Fibroblast of lung (primary cell): ENCODE measurements around the gene C9orf72.

Experiments
- CTCF ChIP-seq, 2 donors: IDR thresholded peaks in 1 of 2; conservative IDR thresholded peaks in 1 of 2; 1 replicate in 1 of 2; 2 replicates in 1 of 2; pipeline ENCODE4 v1.5.1; 2011 to 2012; ENCODE audit warnings: low read length in 2 of 2, control low read depth in 1 of 2, inconsistent platforms in 1 of 2, low read depth in 1 of 2, mild to moderate bottlenecking in 1 of 2
- EZH2 ChIP-seq: IDR thresholded peaks from 2 replicates; pipeline ENCODE4 v1.5.1; 2012; ENCODE audit warnings: low read length, control low read depth, mild to moderate bottlenecking; ENCODE audit errors: missing control alignments

DNA sequence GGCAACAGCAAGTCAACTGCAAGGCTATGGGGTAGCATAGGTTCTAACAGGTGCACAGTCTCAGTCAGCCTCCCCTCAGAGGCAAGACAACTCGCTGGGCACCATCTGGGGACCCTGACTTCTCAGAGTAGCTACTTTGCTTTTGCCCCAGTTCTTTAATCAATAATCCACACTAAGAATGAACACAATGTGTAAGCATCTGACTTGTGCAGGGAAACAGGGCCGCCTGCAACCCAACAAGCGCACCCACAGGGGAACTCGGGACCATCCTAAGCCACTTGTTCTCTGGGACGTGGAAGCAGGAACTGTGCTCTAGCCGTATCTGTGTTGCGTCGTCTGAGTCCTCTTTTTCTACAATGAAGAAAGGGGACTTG lies 45.6 kb downstream of the C9orf72 start:
- TF ChIP-seq CTCF (conservative IDR thresholded peaks at IDR 0.05 in 1 of 2, IDR thresholded peaks at IDR 0.05 in 1 of 2; ENCODE audit: low read depth in 1 of 2, low read length in 2 of 2) (no peak), EZH2 (peak; percentile 37)
